Endodermal cell (in vitro differentiated cells): ENCODE measurements around the gene CKS2. TPM values are rescaled to one million over a fixed set of nuclear protein-coding genes. Genes with fewer than 3 reads are reported as not detected.

Source experiments
- DNase-seq: peaks from one replicate; pipeline ENCODE4 v3.0.0-alpha.2; 2017
- H3K27ac ChIP-seq: 2 replicates; pipeline ENCODE4 v1.5.1; 2013; ENCODE audit warnings: mild to moderate bottlenecking, low read depth, low read length, moderate library complexity
- H3K27me3 ChIP-seq: 2 replicates; pipeline ENCODE4 v1.6.1; 2013; ENCODE audit warnings: mild to moderate bottlenecking, low read length, moderate library complexity; ENCODE audit not compliant: insufficient read depth, control insufficient read depth, poor library complexity, severe bottlenecking
- H3K36me3 ChIP-seq: 2 replicates; pipeline ENCODE4 v1.7.0; 2013; ENCODE audit warnings: mild to moderate bottlenecking, low read length, moderate library complexity; ENCODE audit not compliant: control insufficient read depth, insufficient read depth
- H3K4me1 ChIP-seq: one replicate; pipeline ENCODE4 v1.7.0; 2013; ENCODE audit warnings: low read length; ENCODE audit not compliant: control insufficient read depth, insufficient read depth
- H3K4me3 ChIP-seq: 2 replicates; pipeline ENCODE4 v1.5.1; 2013; ENCODE audit warnings: mild to moderate bottlenecking, low read length, moderate library complexity
- H3K9ac ChIP-seq: 2 replicates; pipeline ENCODE4 v1.6.1; 2013; ENCODE audit warnings: mild to moderate bottlenecking, low read length, moderate library complexity; ENCODE audit not compliant: poor library complexity, severe bottlenecking; ENCODE audit errors: extremely low read depth
- H3K9me3 ChIP-seq: 2 replicates; pipeline ENCODE4 v1.6.1; 2013; ENCODE audit warnings: mild to moderate bottlenecking, low read length, moderate library complexity; ENCODE audit not compliant: control insufficient read depth
- H3K27ac Mint-ChIP-seq: 2 replicates; pipeline ENCODE4 v1.8.0; 2020; ENCODE audit warnings: mixed read lengths
- H3K27me3 Mint-ChIP-seq: 2 replicates; pipeline ENCODE4 v1.8.0; 2021; ENCODE audit warnings: mild to moderate bottlenecking, mixed read lengths; ENCODE audit not compliant: insufficient read depth
- H3K36me3 Mint-ChIP-seq: 2 replicates; pipeline ENCODE4 v1.8.0; 2020; ENCODE audit warnings: low read depth, mixed read lengths
- H3K4me1 Mint-ChIP-seq: 2 replicates; pipeline ENCODE4 v1.8.0; 2020; ENCODE audit warnings: mixed read lengths
- H3K4me3 Mint-ChIP-seq: 2 replicates; pipeline ENCODE4 v1.8.0; 2020; ENCODE audit warnings: mild to moderate bottlenecking, moderate library complexity, mixed read lengths
- H3K9me3 Mint-ChIP-seq: 2 replicates; pipeline ENCODE4 v1.8.0; 2020; ENCODE audit warnings: mild to moderate bottlenecking, mixed read lengths
- WGBS, 2 experiments: methylation state at CpG; one replicate each; pipeline versions ENCODE4 v1.1.5 to v1.1.7; 2013; ENCODE audit warnings: missing lambda C conversion rate in 2 of 2, mixed read lengths in 1 of 2; ENCODE audit not compliant: insufficient coverage in 1 of 2, insufficient read length in 1 of 2; 5-methylcytosine and 5-hydroxymethylcytosine counted together
- total RNA-seq, 2 donors: library from RNA; stranded (reverse); fragmentation: NEBNext Ultra II Directional in 1 of 2; extraction: Animal tissue kit (Norgen Biotek cat#: 25700) in 1 of 2; gene quantifications; 2 replicates in 1 of 2; 3 replicates in 1 of 2; pipeline ENCODE4 v1.2.1, GENCODE V29; 2021
- TF ChIP-seq, protein P1 (sequence below): fragments of 200-600 bp; sonication (generic); conservative IDR thresholded peaks from 2 replicates; pipeline ENCODE4 v1.5.0; 2021; ENCODE audit warnings: antibody characterized with exemption, mild to moderate bottlenecking

Gene CKS2
- total RNA-seq, 2 donors from 2014 or later: 163 to 209 TPM

GRCh38 chr9:89345476-89345875 lies 34.5 kb downstream of the CKS2 start:
- H3K9me3 Mint-ChIP-seq: no peaks in the 10 kb centered on the region
- H3K4me1 Mint-ChIP-seq: no peaks in the 10 kb centered on the region
- Histone ChIP-seq H3K4me1 (no peaks in the 10 kb centered on the region), H3K36me3 (peaks cover 64% of the 10 kb centered on the region), H3K27ac (no peak overlapping the region), H3K4me3 (no peak overlapping the region), H3K9ac (no peak overlapping the region), H3K9me3 (no peaks in the 10 kb centered on the region), H3K27me3 (no peaks in the 10 kb centered on the region)
- peak overlapping the region; percentile 11 for H3K27ac Mint-ChIP-seq
- no peak for DNase-seq
- H3K4me3 Mint-ChIP-seq: no peak overlapping the region
- TF ChIP-seq, protein P1, sequence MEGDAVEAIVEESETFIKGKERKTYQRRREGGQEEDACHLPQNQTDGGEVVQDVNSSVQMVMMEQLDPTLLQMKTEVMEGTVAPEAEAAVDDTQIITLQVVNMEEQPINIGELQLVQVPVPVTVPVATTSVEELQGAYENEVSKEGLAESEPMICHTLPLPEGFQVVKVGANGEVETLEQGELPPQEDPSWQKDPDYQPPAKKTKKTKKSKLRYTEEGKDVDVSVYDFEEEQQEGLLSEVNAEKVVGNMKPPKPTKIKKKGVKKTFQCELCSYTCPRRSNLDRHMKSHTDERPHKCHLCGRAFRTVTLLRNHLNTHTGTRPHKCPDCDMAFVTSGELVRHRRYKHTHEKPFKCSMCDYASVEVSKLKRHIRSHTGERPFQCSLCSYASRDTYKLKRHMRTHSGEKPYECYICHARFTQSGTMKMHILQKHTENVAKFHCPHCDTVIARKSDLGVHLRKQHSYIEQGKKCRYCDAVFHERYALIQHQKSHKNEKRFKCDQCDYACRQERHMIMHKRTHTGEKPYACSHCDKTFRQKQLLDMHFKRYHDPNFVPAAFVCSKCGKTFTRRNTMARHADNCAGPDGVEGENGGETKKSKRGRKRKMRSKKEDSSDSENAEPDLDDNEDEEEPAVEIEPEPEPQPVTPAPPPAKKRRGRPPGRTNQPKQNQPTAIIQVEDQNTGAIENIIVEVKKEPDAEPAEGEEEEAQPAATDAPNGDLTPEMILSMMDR: no peak
- H3K36me3 Mint-ChIP-seq: peaks cover 88% of the 10 kb centered on the region
- no peaks in the 10 kb centered on the region for H3K27me3 Mint-ChIP-seq
- WGBS, 2 experiments: 87 to 95% methylated on average over 2 to 5 of the region's 5 CpGs

DNA sequence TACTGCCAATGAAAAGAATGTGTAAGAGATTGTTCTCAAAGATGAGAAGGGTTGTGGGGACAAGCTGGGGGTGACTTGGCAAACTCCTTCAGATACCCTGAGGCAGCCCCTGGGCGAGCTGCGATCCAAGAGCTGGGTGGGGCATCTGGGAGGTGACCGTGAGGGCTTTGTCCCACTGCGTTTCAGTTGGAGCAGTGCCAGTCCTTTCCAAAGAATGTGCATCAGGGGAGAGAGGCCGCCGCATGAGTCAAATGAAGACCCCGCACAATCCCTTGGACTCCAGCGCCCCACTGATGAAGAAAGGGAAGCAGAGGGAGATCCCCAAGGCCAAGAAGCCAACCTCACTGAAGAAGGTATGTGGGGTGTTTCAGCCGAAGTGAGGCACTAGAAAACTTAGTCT lies 35.7 kb downstream of the CKS2 start:
- Mint-ChIP-seq H3K27me3 (no peaks in the 10 kb centered on the region), H3K36me3 (peaks cover 89% of the 10 kb centered on the region), H3K4me3 (no peak overlapping the region), H3K4me1 (no peaks in the 10 kb centered on the region), H3K9me3 (no peaks in the 10 kb centered on the region), H3K27ac (no peak overlapping the region)
- H3K27me3 ChIP-seq: no peaks in the 10 kb centered on the region
- TF ChIP-seq, protein P1: no peak
- no peaks in the 10 kb centered on the region for H3K9me3 ChIP-seq
- no peak for DNase-seq
- no peak overlapping the region for H3K4me3 ChIP-seq
- H3K27ac ChIP-seq: no peak overlapping the region
- no peaks in the 10 kb centered on the region for H3K4me1 ChIP-seq
- WGBS, 2 experiments: 95% methylated on average over 7 to 9 of the region's 9 CpGs
- H3K9ac ChIP-seq: no peak overlapping the region
- peaks cover 64% of the 10 kb centered on the region for H3K36me3 ChIP-seq

DNA sequence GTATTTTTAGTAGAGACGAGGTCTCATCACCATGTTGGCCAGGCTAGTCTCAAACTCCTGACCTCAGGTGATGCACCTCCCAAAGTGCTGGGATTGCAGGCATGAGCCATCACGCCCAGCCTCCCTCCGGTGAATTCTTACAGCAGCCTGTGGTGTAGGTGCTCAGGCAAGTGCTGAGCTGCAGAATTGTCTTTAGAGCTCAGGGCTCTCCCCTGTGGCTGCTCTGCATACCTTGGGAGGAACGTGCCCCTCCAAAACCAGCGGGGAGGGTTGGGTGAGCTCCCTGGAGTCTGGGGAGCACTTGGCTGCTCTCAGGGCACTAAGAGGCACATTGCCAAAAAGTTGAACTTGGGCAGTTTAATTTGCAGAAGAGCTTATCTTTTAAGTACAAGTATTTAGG lies 36.7 kb downstream of the CKS2 start:
- WGBS, 2 experiments: 92 to 100% methylated on average over 3 to 5 of the region's 5 CpGs

More for the DNA sequence above, 36.7 kb downstream of the CKS2 start:
- peaks cover 63% of the 10 kb centered on the region for H3K36me3 ChIP-seq
- Mint-ChIP-seq H3K27ac (no peak overlapping the region), H3K4me3 (no peak overlapping the region), H3K4me1 (no peaks in the 10 kb centered on the region), H3K27me3 (no peaks in the 10 kb centered on the region), H3K36me3 (peaks cover 88% of the 10 kb centered on the region), H3K9me3 (no peaks in the 10 kb centered on the region)
- DNase-seq: no peak
- no peaks in the 10 kb centered on the region for H3K9me3 ChIP-seq
- TF ChIP-seq, protein P1: no peak
- H3K27ac ChIP-seq: no peak overlapping the region
- H3K27me3 ChIP-seq: no peaks in the 10 kb centered on the region
- no peak overlapping the region for H3K9ac ChIP-seq
- H3K4me3 ChIP-seq: no peak overlapping the region
- H3K4me1 ChIP-seq: no peaks in the 10 kb centered on the region
